LHCN-M2 (cell line): ENCODE results near the gene ATXN2. TPM values are rescaled to one million over a fixed set of nuclear protein-coding genes. Genes with fewer than 3 reads are reported as not detected.
"Not testable (repeated sequence)": the region's sequence is repeated elsewhere in the genome, so short reads cannot be mapped to it uniquely, and the experiment has no call there.

ENCODE experiments used
- DNase-seq: peaks from one replicate; pipeline ENCODE4 v3.0.0-alpha.2; 2012; ENCODE audit warnings: low read depth
- total RNA-seq: library from RNA; depleted of rRNA; stranded (reverse); fragments of >200 nt; gene quantifications from 2 replicates; pipeline ENCODE4 v1.2.3, GENCODE V29; 2014

ATXN2 gene
- total RNA-seq, 1 experiment from 2014 or later: 21.5 TPM

- DNase-seq: not testable (repeated sequence)
These were observed 1.9 kb upstream of the ATXN2 start for GRCh38 chr12:111600986-111601385.

GRCh38 chr12:111600205-111600642, 1.1 kb upstream of the ATXN2 start:
- no peak for DNase-seq

- peak; percentile 91 for DNase-seq
These were observed 514 bp upstream of the ATXN2 start for GRCh38 chr12:111599453-111600204.

- peak; percentile 19 for DNase-seq
These were observed 1.1 kb downstream of the ATXN2 start for GRCh38 chr12:111597831-111598636.

- DNase-seq: peak; percentile 70
These were observed 1.9 kb downstream of the ATXN2 start for GRCh38 chr12:111596985-111597830.

- DNase-seq: not testable (repeated sequence)
These were observed 3.7 kb downstream of the ATXN2 start for GRCh38 chr12:111595341-111595835.

GRCh38 chr12:111591399-111592010, 7.6 kb downstream of the ATXN2 start:
- DNase-seq: not testable (repeated sequence)

DNA sequence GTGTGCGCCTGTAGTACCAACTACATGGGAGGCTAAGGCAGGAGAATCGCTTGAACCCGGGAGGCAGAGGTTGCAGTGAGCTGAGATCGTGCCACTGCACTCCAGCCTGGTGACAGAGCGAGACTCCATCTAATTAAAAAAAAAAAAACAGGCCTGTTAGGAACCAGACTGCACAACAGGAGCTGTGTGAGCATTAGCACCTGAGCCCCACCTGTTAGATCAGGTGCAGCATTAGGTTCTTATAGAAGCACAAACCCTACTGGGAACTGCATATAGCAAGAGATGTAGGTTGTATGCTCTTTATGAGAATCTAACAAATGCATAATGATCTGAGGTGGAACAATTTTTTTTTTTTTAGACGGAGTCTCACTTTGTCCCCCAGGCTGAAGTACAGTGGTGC, 8.6 kb downstream of the ATXN2 start:
- no peak for DNase-seq

DNA sequence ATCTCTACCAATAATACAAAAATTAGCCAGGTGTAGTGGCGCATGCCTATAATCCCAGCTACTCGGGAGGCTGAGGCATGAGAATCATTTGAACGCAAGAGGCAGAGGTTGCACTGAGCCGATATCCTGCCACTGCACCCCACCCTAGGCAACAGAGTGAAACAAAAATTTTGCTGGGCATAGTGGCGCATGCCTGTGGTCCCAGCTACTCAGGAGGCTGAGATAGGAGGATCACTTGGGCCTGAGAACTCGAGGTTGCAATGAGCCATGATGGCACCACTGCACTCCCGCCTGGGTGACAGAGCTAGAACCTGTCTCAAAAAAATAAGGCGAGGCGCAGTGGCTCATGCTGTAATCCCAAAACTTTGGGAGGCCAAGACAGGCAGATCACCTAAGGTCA, 9.5 kb downstream of the ATXN2 start:
- DNase-seq: no peak

DNA sequence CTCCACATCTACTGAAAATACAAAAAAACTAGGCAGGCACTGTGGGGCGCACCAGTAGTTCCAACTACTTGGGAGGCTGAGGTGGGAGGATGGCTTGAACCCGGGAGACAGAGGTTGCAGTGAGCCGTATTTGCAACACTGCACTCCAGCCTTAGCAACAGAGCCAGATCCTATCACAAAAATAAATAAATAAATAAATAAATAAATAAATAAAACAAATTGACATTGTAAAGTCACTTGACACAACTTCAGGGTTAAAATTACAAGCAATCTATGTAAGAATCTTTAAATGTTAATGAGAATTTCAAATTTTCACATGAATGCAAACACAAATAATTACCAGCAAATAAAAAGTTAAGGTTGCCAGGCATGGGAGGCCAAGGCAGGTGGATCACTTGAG, 11.1 kb downstream of the ATXN2 start:
- no peak for DNase-seq

GRCh38 chr12:111586986-111587385, 12.1 kb downstream of the ATXN2 start:
- DNase-seq: no peak

- no peak for DNase-seq
These were observed 13.4 kb downstream of the ATXN2 start for GRCh38 chr12:111585690-111586089.

DNA sequence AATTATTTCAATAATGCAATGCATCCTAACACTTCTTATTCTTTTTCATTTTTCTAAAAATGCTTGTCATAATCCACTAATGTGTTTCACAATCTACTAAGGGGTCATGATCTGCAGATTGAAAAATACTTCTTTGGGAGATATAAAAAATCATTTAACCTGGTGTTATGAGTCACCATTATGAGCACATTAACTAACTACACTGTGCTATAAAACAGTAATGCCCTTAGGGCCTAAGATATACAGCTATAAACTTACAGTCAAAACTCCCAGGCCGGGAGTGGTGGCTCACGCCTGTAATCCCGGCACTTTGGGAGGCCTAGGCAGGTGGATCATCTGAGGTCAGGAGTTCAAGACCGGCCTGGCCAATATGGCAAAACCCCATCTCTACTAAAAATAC, 14.2 kb downstream of the ATXN2 start:
- no peak for DNase-seq

GRCh38 chr12:111583506-111583905, 15.6 kb downstream of the ATXN2 start:
- DNase-seq: not testable (repeated sequence)

- DNase-seq: no peak
These were observed 16.9 kb downstream of the ATXN2 start for GRCh38 chr12:111582133-111582747.

DNA sequence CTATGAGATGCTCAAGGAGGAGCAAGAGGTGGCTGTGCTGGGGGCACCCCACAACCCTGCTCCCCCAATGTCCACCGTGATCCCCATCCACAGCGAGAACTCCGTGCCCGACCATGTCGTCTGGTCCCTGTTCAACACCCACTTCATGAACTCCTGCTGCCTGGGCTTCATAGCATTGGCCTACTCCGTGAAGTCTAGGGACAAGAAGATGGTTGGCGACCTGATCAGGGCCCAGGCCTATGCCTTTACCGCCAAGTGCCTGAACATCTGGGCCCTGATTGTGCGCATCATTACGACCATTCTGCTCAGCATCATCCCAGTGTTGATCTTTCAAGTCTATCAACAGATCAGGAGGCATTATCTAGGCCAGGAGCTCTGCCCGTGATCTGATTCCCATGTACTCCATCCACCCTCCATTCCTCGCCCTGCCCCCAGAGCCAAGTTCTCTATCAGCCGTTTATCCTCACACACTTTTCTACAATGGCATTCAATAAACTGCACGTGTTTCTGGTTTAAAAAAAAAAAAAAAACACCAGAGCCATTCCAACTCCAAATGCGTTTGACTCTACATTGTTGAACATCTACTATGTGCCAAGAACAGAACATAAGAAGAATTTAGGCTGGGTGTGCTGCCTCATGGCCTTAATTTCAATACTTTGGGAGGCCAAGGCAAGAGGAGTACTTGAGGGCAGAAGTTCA, 17.5 kb downstream of the ATXN2 start:
- no peak for DNase-seq

- no peak for DNase-seq
These were observed 18.4 kb downstream of the ATXN2 start for GRCh38 chr12:111580737-111581136.

GRCh38 chr12:111580119-111580425, 19.0 kb downstream of the ATXN2 start:
- no peak for DNase-seq

DNA sequence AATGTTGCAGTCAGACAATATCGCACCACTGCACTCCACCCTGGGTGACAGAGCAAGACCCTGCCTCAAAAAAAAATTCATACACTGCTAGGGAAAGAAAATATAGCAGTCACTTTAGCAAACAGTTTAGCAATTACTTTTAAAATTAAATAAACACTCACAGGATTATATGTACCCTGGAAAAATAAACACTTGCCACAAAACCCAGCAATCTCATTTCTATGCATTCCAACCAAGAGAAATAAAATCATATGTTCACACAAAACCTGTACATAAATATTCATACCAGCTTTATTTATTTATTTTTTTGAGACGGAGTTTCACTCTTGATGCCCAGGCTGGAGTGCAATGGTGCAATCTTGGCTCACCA, 20.2 kb downstream of the ATXN2 start:
- peak; percentile 27 for DNase-seq

DNA sequence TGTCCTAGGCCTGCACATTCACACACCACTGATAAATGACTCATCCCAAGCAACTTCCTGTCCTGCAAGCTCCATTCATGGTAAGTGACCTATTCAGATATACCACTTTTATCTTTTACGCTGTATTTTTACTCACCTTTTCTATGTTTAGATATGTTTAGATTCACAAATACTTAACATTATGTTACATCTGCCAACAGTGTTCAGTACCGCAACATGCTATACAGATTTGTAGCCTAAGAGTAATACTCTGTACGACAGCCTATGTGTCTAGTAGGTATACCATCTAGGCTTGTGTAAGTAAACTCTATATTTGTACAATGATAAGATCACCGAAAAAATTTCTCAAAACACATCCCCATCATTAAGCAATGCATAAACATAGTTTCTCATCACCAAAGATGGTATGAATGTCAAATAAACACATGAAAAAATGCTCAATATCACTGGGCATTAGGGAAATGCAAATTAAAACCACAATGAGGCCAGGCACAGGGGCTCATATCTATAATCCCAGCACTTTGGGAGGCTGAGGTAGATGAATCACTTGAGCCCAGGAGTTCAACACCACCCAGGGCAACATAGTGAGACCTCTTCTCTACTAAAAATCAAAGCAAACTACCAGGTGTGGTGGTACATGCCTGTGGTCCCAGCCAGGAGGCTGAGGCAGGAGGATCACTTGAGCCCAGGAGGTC, 20.7 kb downstream of the ATXN2 start:
- peak; percentile 73 for DNase-seq
